HG03521 (cell line): ENCODE measurements around the gene DISP3.
A peak's percentile ranks its signal among the peaks of the same experiment; 100 is the strongest.

Source experiments
- ATAC-seq: cut with Tn5 transposase; IDR thresholded peaks from one replicate; pipeline ENCODE4 v1.9.1; 2021; ENCODE audit warnings: mild to moderate bottlenecking, moderate library complexity; ENCODE audit not compliant: unreplicated experiment

DISP3 gene

DNA sequence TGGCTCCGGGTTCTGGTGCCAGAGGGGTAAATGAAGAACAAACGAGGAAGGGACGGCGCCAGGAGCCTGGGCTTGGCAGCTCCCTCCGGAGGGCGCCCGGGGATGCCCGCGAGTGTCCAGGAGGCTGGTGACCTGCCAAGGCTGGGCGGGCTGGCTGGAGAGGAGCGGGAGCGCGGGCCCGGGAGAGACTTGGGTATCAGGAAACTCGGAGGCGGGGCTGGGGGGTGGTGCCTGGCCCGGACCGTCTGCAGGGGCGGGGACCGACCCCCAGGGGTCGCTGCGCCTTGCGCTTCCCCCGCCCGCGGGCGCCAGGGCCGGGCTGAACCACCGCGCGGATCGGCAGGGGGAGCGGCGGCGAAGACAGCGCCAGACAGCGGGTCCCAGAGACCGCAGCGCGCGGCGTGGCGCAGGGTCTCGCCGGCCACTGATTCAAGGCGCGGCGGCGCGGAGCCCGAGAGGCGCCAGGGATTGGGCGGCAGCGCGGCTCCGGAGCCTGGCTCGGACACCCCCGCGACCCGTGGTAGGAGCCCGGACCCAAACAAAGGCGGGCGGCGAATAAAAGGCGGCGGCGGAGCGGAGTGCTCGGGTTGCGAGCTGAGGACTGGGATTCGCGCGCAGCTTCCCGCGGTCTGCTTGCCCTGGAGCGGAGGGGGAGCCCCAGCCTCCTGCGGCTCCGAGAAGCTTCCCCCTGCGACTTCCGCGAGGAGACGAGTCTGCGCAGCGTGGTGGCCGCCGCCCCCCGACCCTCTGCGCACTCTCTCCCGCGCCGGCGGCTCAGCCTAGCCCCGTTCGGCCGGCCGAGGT is at the start of gene DISP3:
DISP3 (plus strand) TSS at position 585 of the 804 bp plus-strand sequence. CDS start 21,838 bp downstream, outside the sequence.
- peak; percentile 74 for ATAC-seq

DNA sequence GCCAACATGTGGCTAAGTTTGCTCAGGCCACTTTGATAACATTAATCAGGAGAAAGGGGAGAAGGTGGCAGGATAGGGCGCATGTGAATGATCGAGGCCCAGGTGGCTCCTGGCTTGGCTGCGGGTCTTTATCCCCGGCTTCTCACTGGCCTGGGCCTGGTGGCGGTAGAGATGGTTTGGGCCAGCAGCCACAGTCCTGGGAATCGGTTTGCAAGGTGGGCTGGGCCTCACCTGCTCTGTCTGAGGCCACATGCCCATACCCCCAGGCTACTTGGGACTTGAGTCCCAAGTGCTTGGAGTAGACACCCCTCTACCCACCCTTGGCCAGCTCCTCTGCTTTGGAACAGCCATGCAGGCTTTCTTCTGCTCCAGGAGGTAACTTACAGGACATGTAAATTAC is 49.7 kb upstream of the DISP3 start:
- ATAC-seq, result no peak

DNA sequence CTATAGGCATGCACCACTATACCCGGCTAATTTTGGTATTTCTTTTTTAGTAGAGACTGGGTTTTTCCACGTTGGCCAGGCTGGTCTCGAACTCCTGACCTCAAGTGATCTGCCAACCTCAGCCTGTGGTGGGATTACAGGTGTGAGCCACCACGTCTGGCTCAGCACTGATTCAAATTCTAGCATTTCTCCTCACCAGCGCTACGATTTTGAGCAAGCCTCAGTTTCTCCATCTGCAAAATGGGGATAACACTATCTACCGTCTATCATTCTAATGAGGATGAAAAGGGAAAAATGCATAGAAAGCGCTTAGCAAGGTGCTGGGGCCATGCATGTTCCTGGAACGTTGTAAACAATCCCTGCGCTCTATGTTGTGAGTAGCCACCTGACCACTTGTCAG is 49.0 kb upstream of the DISP3 start:
- ATAC-seq, result no peak

DNA sequence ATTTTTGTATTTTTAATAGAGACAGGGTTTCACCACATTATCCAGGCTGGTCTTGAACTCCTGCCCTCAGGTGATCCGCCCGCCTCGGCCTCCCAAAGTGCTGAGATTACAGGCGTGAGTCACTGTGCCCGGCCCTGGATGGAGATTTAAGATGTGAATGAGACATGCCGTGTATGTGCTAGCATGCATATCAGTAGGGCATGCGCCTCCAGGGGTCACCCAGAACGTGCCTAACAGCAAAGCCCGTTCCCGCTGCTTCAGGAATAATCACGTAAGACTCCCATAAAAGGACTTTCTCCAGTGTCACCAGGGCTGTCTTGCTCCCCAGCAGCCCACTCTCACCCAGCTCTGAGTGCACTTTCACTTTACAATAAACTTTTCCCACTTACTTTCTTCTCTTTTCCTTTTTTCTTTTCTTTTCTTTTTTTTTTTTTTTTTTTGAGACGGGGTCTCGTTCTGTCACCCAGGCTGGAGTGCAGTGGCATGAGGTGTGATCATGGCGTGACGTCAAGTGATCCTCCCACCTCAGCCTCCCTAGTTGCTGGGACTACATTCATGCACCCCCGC is 46.9 kb upstream of the DISP3 start:
- ATAC-seq, result no peak

GRCh38 chr1:11432526-11432925 is 46.4 kb upstream of the DISP3 start:
- ATAC-seq, result no peak

GRCh38 chr1:11434501-11434900 is 44.5 kb upstream of the DISP3 start:
- ATAC-seq, result no peak

GRCh38 chr1:11434926-11435325 is 44.0 kb upstream of the DISP3 start:
- no peak for ATAC-seq

- ATAC-seq, result no peak
These were observed 40.0 kb upstream of the DISP3 start for GRCh38 chr1:11438996-11439395.

DNA sequence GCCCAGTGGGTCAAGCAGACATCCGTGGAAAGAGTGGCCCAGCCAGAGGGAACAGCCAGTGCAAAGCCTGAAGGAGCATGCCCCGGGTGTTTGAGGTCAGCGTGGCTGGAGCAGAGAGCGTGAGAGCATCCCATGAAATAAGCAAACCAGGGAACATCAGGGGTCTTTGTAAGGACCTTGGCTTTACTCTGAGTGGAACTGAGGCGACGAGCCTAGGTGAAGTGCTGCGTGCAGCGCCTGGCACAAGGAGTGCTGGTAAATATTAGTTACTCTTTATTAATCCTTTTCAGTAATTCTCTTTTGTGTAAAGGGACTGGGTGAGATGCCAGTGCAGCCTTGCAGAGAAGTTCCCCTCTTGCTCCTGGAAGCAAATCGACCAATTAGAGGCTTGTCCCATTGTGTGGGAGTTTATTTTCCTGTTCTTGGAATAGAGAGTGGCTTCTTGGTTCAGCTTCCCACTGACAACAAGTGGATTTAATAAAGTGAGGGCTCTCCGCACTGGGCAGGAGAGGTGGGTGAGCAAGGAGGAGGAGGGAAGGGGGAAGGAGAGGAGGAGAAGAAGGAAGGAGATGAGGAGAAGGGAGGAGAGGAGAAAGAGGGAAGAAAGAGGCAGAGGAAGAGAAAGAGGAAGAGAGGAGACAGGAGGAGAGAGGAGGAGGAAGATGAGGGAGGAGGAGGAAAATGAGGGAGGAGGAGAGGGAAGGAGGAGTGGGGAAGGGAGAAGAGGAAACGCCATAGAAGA is 37.6 kb upstream of the DISP3 start:
- no peak for ATAC-seq

DNA sequence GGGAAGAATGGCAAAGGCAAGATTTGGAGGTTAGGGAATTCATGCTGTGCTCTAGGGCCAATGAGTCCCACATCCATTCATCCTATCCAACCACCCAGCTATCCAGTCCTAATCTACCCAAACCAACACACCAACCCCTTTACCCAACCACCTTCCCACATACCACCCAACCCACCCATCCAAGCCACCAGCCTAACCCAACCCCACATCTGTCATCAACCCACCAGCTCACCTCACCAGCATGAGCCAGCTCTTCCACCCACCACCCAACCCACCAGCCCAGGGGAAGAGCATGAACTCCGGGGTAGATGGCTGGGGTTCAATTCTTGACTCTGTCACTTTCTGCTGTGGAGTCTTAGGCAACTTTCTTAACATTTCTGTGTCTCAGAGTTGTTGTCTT is 35.9 kb upstream of the DISP3 start:
- ATAC-seq, result no peak

- ATAC-seq, result no peak
These were observed 34.8 kb upstream of the DISP3 start for GRCh38 chr1:11443961-11444658.

DNA sequence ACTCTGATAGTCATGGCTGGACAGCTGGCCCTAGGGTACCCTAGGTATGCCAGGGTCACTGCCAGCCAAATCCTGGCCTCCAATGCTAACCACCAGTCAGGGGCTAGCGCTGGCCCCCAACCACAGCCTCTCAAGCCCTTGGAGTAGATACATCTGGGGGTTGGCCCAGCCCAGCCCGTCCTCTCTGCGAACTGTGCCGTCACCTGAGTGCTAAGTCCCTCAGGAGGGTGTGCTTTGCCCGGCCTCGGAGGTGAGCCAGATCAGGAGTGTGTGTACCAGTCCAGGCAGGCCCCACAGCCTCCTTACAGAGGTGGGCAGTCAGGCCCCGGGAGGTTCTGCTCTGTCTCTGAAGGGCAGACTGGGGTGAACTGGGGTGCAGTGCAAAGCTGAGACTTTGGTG is 34.0 kb upstream of the DISP3 start:
- ATAC-seq, result no peak

DNA sequence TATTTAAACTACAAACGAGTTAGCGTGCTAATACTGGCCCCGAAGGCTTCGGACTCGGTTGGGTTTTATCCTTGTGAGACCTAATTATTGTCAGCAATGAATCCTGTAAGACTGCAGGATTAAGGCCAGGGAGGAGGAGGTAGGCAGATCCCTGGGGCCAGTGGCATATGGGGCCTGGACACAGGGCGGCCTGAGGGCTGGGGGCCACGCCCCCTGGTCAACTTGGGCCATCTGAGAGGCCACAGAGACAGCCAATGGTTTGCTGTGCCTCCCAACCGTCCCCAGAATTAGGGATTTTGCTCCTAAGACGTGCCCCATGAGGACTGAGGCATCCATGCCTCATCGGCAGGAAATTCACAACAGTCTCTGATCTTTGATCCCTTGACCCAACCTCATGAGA is 31.1 kb upstream of the DISP3 start:
- ATAC-seq, result no peak

GRCh38 chr1:11448373-11449099 is 30.4 kb upstream of the DISP3 start:
- ATAC-seq, result no peak

GRCh38 chr1:11449100-11449403 is 29.9 kb upstream of the DISP3 start:
- ATAC-seq, result no peak

DNA sequence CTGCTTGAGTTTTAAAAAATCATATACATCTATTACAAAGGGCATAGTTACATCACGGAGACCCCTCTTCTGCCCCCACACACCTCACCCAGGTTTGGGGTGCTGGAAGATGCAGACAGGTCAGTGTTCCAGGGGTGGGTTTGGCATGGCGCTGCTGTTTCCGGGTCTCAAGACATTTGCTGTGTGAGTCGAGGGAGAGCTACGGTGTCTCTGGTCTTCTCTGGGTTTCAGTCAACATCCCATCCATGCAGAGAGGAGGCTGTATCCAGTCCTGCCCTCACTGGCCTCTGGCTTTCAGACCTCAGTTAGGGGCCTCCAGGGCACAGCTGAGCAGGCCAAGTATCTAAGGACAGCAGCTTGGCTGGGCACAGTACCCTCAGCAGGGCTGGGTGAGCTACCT is 28.6 kb upstream of the DISP3 start:
- no peak for ATAC-seq

DNA sequence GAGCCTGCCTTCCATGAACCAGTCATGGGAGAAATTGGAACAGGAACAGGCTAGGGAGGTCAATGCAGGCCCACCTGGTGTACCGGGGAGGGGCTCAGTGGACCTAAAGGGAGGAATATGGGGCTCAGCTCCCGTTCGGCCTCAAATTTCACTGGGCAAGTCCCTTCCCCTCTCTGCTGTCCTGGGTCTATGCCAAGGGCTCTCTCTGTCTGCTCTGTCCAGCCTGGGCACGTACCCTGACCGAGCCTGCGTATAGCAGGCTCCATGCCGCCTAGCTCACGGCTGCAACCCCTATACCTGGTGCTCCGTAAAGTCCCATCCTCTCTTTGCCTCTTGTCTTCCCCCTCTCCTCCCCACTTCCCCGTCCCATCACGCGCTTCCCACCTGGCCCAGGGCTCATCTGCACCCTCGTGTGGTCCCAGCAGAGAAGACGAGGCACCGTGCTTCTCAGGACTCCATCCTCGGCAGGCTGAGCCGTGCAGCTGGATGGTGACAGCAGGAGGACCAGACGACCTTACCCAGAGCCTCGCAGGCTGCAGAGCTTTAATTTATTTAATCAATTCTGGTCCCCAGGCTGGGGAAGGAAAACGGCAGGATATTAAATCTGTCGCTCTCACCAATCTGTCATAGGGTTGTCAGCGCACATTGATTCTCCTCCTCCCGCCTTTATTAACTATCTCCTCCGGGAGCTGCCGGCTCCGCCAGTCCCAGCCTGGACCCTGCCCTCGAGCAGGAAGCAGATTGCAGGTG is 25.0 kb upstream of the DISP3 start:
- no peak for ATAC-seq

- ATAC-seq, result no peak
These were observed 22.9 kb upstream of the DISP3 start for GRCh38 chr1:11455967-11456570.

DNA sequence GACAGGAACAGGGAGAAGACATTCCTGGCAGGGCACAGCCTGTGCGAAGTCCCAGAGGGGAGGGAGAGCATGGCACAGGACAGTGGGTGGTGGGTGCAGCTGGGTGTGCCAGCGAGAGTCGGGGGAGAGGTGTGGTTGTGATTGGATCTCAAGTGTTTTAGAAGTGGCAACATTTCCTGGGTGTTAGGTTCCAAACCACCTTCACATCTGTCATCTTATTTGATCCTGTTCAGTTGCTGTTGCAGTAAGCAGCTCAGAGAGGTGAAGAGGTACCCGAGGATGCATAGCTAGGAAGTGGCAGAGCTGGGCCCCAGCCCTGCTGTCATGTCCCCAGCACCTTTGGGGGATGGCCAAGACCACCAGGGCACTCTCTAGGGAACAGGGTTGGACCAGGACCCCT is 22.0 kb upstream of the DISP3 start:
- ATAC-seq, result no peak

GRCh38 chr1:11458811-11459275 is 20.1 kb upstream of the DISP3 start:
- no peak for ATAC-seq
